UCSD-AML1 (cell line): ENCODE data around the gene LSM7.
"Not testable (repeated sequence)": the region's sequence is repeated elsewhere in the genome, so short reads cannot be mapped to it uniquely, and the experiment has no call there.

Experiments used
- DNase-seq: peaks from one replicate; lab custom pipeline; 2025; ENCODE audit not compliant: unreplicated experiment; lab: John Stamatoyannopoulos, UW

Gene LSM7

DNA sequence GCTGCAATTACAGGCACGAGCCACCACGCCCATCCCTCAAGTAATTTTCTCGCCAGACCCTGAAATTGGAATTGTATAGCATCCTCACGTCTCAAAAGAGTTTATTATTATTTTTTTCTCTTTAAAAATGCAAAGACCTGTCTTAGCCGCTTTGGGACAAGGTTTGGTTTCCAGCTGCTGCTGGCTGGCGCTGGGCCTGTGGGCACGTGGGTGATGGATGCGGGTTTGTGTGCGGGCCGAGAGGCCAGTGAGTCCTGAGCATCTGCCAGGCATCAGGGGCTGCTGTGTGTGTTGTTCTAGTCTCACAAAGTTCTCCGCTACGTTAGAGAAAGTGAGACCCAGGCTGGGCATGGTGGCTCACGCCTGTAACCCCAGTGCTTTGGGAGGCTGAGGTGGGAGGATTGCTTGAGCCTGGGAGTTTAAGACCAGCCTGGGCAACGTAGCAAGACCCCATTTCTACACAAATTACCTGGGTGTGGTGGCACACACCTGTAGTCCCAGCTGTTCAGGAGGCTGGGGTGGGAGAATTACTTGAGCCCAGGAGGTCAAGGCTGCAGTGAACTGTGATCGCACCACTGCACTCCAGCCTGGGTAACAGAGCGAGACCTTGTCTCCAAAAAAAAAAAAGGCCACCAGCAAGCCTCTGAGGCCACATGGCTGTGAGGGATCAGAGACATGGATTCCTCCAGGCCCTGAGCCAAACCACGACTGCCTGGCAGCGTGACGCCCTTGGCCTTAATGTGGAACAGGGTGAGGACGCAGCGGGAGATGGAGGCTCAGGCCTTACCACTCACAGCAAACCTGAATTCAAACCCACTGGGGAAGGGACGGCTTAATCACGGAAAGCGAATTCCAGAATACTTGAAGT is 27.0 kb upstream of the LSM7 start:
- no peak for DNase-seq

GRCh38 chr19:2354670-2355069 is 26.3 kb upstream of the LSM7 start:
- no peak for DNase-seq

DNA sequence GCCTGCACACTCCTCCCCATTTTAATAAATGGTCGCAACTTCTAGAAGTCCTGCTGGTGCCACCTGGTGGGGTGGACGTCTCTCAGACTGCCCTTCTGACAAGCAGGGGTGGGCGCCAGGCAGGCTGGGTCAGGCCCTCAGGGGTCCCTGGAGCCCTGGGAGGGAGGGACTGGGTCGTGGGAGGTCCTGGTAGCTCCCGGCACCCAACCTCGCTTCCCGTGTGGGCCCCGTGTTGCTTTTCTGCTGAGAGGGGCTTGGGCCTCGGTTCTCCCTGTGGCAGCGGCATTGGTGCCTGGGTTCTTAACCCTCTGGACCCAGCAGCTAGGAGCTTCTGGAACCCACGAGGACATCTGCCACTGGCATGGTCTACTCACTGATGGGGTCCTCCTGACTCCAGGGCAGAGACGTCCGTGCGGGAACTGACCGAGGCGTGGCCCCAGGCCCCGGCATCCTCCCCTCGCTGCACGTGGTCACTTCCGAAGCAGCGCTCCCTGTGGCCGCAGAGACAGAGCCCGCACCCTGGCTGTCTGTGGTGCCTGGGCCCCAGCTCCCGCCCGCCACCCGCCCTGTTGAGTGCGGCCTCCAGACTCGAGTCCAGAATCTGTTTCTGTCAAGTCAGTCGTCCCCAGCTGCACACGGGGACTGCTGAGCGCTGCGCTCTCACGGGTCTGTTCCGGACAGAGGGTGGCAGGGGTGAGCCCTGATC is 25.7 kb upstream of the LSM7 start:
- DNase-seq: no peak

GRCh38 chr19:2353159-2353886 is 24.9 kb upstream of the LSM7 start:
- no peak for DNase-seq

DNA sequence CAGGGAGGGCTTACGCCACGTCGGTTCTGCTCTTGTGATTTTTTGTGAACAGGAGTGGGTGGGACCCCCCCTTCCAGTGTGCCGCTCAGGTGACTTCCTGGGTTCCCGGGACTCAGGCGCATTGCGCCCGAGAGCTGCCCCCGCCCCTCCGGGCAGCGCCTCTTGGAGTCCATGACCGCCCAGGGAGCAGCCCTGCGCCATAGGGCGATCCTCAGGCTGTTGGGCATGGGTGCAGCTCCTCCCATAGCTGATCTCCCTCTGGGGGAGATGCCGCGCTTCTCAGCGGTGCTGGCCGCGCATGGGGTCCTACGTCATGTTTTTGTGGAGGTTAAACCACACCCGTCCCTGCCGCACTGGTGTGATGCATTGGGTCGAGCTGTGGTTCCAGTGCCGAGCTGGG is 23.7 kb upstream of the LSM7 start:
- DNase-seq: no peak

- DNase-seq: no peak
These were observed 23.2 kb upstream of the LSM7 start for GRCh38 chr19:2351591-2351990.

GRCh38 chr19:2350656-2351055 is 22.3 kb upstream of the LSM7 start:
- no peak for DNase-seq

- DNase-seq: not testable (repeated sequence)
These were observed 21.4 kb upstream of the LSM7 start for GRCh38 chr19:2349818-2350217.

DNA sequence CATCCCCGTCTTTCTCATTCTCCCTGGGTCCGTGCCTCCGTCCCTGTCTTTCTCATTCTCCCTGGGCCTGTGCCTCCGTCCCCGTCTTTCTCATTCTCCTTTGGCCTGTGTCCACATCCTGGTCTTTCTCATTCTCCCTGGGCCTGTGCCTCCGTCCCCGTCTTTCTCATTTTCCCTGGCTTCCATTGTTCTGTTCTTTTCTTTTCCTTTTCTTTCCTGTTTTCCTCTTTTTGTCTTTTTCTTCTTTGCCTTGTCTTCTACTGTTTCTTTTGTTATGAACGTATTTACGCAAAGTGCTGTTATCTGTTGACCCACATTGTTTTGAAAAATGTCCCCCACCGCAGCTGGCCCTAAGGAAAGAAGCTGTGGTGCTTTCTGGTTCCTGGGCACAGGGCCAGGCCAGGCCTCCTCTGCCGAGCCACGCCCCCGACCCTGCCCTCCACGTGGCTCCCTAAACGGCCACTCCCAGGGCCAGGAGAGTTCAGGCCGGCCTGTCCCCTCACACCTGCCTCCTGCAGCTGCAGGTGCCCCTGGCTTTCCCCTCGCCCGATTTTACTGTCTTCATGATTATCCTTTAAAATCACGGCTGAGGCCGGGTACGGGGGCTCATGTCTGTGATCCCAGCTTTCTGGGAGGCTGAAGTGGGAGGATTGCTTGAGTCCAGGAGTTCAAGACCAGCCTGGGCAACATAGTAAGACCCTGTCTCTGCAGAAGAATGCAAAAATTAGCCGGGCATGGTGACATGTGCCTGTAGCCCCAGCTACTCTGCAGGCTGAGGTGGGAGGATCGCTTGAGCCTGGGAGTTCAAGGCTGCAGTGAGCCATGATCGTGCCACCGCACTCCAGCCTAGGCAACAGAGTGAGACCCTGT is 17.6 kb upstream of the LSM7 start:
- DNase-seq: no peak

- DNase-seq: no peak
These were observed 16.7 kb upstream of the LSM7 start for GRCh38 chr19:2345076-2345475.

DNA sequence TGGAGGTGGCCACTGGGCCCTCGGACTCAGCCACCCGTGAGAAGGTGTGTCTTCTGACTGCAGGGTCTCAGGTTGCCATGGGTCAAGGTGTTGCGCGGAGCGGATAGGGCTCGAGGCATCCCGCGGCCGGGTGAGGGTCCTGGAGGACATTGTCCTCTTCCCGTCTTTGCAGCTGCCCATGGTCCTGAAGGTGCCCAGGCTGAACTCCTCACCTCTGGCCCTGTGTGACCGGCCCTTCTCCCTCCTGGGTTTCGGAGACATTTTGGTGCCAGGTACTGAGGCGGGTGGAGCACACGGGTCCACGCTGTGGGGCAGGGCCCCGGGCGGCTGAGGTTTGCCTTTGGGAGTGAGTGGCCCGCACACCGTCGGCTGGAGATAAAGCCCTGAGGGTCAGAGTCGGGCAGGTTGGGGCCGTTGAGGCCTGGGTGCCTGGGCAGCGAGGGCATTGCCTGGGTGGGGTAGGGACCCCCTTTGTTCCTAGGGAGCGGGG is 16.0 kb upstream of the LSM7 start:
- DNase-seq: no peak

DNA sequence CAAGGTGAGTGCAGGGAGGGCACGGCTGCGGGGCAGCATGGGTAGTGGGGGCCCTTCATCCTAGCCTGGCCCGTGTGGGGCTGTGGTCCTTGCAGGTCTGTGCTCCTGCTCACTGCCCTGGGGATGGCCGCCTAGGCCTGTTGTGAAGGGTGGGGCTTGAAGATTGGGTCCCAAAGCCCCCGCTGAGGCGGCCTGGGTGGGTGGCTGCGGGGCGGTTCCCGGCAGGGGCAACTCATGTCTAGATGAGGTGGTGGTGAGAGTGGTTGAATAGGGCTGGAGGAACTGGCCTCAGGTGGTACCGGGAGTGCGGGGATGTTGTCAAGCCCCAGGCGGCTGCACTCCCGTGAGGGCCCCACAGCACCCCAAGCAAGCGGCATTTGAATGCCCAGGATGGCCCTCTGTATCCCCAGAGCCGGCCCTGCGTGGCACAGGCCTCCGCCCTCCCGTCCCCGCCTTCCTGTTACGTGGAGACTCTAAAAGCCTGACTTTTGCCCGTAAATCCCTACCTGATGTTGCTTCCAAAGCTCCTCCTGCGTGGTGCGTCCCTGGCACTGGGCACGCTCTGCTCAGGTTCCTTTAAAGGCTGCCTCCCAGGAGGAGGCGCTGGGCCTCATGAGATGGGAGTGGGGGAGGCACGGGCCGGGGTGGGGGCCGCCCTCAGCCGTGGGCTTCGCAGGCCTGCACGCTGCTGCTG is 15.1 kb upstream of the LSM7 start:
- DNase-seq: no peak

DNA sequence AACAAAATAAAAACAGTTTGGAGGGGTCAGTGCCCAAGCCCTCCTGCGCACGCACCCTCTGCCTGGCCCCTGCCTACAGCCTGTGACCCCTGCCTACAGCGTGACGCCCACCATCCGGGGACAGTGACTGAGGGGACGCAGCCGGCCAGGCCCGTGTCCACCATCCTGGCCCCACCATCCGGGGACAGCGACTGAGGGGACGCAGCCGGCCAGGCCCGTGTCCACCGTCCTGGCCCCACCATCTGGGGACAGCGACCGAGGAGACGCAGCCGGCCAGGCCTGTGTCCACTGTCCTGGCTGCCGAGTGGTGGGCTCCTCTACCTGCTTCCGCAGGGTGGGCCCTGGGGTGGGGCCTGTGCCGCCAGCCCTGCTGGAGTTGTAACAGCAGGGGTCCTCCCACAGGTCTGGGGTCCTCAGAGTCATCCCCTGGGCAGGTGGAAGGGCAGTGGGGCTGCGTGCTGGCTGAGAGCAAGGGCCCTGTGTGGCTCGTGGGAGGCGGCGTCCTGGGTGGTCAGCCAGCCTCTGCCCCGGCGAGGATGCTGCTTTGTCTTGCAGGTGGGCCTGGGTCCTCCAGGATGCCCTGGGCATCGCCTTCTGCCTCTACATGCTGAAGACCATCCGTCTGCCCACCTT is 14.4 kb upstream of the LSM7 start:
- DNase-seq: no peak

DNA sequence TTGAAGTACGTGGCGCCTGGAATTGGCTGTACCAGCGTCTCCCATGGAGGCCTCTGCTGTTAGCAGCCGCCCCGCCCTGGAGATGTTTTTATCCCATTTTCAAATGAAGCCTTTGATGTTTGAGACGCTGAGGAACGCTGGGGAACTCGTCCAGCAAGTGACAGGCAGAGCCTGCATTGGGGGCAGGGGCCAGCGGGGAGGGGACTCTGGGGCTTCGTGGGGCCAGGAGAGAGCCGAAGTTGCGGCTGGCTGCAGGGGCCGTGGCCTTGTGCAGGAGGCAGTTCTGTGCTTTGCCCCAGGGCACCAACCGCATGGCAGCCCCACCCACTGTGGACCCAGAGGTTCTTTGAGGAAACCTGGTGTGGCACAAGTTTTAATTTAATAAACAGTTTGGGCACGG is 13.6 kb upstream of the LSM7 start:
- no peak for DNase-seq

- DNase-seq: peak; percentile 72
These were observed 12.9 kb upstream of the LSM7 start for GRCh38 chr19:2341244-2341751.

DNA sequence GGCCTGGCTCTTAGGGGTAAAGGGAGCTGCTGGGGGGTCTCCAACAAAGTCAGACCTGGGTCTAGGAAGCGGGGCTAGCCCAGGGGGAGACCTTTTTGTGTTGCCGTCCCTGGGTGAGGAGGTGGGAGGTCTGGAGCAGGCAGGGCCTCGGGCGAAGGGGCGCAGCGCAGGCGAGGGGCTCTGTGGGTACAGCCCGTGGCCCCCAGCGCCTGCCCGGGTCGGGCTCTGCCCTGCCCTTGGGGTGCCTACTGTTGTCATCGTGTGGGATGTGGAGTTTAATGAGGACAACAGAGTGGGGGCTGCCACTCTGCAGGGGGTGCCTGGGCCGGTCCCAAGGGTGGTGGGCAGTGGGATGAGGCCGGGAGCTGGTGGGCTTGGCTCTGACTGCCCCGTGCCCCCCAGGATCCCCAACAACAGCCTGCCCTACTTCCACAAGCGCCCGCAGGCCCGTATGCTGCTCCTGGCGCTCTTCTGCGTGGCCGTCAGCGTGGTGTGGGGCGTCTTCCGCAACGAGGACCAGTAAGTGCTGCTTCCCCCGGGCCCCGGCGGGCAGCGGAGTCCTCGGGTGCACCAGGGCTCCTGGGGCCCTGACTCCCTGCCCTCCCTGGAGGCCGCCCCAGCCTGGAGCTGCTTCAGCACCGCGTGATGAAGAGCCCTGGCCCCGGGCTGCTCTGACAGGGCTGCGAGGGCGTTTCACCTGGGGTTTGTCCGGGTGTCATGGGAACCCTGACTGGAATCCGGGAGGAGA is 12.3 kb upstream of the LSM7 start:
- no peak for DNase-seq

DNA sequence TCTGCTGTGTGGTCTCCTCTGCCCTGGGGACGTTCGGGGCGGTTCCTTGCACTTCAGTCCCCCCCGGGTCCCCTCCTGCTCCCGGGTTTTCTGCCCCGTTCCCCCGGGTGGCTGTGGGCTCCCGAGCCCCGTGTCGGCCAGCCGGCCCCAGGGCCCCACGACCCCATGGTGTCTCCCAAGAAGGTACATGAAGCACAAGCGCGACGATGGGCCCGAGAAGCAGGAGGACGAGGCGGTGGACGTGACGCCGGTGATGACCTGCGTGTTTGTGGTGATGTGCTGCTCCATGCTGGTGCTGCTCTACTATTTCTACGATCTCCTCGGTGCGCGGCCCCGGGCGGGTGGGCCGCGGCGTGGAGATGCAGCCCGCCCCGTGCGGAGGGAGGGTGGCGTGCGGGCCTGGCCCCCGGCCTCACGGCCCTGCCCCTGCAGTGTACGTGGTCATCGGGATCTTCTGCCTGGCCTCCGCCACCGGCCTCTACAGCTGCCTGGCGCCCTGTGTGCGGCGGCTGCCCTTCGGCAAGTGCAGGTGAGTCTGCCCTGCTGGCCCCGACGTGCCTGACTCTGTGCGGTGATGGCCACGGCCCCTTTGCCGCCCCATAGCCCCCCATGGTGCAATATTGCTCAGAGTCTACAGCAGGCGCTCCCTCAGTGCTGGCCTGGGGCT is 11.4 kb upstream of the LSM7 start:
- DNase-seq: no peak
